ENCODE results near the gene STAT5B. TPM values are rescaled to one million over a fixed set of nuclear protein-coding genes. Genes with fewer than 3 reads are reported as not detected.

STAT5B gene
- total and polyA plus RNA-seq, 2 of the 8 experiments (the other 6 are each of a cell fraction or from before 2014, with no cell fraction given), result 35.3 to 52.6 TPM

- TF ChIP-seq ATF2 (IDR thresholded peaks at IDR 0.05; ENCODE audit: low read length) (no peak), RXRA (IDR thresholded peaks at IDR 0.05; ENCODE audit: insufficient read depth, low read depth, low read length) (no peak), SP4 (IDR thresholded peaks at IDR 0.05; ENCODE audit: low read length) (no peak), SIN3A (conservative IDR thresholded peaks at IDR 0.05 in 1 of 2, IDR thresholded peaks at IDR 0.05 in 1 of 2; ENCODE audit: low read depth in 1 of 2, low read length in 2 of 2) (no peak), CHD2 (IDR thresholded peaks at IDR 0.05; ENCODE audit: low read length) (no peak), KDM1A (IDR thresholded peaks at IDR 0.05; ENCODE audit: borderline replicate concordance, low read length) (no peak), NANOG (IDR thresholded peaks at IDR 0.05; ENCODE audit: insufficient read depth, low read depth, low read length, poor library complexity, severe bottlenecking) (no peak), BCL11A (IDR thresholded peaks at IDR 0.05; ENCODE audit: low read depth in 2 of 2, low read length in 2 of 2) (no peak)
Observed at GRCh38 chr17:42193216-42193968, 82.8 kb downstream of the STAT5B start (continued).

All from H1 (cell line).